ENCODE results near the gene GLOD5.

GLOD5 gene

DNA sequence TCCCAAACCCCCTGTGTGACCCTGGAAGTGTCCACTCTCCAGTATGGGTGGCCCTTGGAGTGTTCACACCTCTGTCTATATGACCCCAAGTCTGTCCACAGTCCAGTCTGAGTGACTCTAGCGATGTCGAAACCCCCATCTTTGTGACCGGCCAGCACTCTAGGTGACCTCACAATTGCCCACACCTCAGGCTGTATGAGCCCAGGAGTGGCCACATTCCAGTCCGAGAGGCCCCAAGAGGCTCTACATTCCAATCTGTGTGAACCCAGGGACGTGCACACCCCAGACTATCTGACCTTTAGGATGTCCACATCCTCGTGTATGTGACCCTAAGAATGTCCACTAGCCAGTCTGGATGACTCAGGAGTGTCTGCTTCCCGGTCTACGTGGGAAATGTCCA, 7.3 kb upstream of the GLOD5 start:
- no peak for DNase-seq

DNA sequence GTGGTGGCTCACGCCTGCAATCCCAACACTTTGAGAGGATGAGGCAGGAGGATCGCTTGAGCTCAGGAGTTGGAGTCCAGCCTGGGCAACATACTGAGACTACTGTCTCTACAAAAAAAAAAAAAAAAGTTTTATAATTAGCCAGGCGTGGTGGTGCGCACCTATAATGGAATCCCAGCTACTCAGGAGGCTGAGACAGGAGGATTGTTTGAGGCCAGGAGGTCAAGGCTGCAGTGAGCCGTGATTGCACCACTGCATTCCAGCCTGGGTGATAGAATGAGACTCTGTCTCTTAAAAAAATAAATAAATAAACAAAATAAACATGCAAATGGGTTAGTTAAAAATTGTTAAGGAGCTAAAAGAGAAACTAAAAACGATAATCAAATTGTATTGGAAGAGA, 7.7 kb downstream of the GLOD5 start:
- DNase-seq, result no peak

DNA sequence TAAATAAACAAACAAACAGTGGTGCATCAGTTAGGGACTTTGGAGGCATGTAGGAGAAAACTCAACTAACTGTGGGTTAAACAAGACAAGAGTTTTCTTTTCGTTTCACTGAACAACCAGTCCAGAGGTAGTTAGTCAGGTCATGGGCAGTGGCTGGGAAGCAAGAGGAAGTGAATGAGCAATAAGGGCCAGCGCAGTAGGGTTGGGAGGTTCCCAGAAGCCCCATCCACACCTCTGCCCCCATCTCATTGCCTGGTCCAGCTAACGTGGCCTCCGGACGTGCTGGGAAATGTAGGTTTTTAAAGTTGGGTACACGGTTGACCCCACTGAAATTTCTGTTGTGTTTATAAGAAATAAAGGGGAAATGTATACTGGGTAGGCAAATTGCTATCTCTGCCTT, 8.7 kb downstream of the GLOD5 start:
- DNase-seq, result no peak

DNA sequence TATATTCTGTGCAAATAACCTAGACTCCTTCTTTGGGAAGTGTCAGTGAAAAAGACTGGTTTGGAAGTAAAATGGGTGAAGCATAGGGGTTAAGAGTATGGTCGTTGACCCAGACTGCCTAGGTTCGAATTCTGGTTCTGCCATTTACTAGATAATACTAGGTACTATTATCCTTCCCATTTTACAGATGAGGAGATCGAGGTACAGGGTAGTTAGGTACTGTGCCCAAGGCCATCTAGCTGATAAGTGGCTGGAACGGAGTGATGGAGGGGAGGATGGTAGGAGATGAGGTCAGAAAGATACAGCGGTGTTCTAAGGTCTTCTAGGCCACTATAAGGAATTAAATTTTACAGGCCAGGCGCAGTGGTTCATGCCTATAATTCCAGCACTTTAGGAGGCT, 11.1 kb downstream of the GLOD5 start:
- DNase-seq, result no peak

DNA sequence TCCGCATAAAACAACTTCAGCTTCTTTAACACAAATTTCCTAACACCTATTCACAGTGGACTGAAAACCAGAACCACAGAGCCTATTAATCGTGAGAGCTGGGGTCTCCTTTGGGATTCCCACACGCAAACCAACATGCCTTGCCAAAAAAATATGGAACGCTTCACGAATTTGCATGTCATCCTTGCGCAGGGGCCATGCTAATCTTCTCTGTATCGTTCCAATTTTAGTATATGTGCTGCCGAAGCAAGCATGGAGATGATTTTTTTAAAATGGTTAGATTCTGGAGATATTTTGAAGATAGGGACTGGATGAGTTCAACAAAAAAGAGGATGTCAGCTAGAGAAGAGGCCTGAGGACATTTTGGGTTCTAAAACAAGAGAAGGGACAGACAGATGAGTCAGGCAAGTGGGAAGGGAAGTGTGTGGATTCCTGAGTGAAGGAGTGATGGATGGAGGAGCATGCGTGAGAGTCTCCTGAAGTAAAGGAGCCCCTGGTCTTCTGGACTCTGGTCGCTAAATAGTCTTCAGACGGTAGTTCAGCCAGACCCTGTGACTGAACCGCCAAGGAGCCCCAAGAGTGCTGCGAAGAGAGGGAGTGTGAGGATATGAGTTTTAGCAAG, 15.4 kb downstream of the GLOD5 start:
- DNase-seq, result no peak

DNA sequence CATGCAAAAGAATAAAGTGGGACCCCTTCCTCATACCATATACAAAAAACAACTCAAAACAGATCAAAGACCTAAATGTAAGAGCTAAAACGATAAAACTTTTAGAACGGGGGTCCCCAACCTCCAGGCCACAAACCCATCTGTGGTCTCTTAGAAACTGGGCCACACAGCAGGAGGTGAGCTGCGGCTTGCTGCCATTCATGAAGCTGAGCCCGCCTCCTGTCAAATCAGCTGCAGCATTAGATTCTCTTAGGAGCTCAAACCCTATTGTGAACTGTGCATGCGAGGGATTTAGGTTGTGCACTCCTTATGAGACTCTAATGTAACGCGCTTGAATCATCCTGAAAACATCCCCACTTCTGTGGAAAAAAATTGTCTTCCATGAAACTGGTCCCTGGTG, 17.9 kb downstream of the GLOD5 start:
- DNase-seq, result no peak

DNA sequence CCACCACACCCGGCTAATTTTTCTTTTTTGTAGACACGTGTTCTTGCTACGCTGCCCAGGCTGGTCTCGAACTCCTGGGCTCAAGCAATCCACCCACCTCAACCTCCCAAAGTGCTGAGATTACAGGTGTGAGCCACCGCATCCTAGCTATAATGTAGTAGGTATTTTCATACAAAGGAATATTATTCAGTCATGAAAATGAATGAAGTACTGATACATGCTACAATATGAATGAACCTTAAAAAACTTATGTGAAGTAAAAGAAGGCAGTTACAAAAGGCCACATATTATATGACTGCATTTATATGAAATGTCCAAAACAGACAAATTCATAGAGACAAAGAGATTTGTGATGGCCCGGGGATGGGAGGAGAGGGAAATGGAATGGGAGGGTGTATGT, 20.2 kb downstream of the GLOD5 start:
- DNase-seq, result no peak

DNA sequence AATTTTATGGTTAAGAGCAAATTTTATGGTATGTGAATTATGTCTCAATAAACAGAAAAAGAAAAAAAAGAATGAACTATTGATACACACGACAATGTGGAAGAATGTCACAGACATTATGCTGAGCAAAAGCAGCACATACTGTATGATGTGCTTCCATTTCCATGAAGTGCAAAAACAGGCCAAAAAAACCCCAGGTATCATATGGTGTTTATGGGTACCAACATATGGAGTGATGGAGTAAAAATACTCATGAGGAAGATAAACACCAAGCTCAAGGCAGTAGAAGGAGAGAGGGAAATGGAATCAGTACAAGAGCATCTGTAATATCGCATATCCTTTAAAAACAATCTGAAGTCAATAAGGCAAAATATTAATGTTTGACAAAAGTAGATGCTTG, 20.7 kb downstream of the GLOD5 start:
- no peak for DNase-seq

DNA sequence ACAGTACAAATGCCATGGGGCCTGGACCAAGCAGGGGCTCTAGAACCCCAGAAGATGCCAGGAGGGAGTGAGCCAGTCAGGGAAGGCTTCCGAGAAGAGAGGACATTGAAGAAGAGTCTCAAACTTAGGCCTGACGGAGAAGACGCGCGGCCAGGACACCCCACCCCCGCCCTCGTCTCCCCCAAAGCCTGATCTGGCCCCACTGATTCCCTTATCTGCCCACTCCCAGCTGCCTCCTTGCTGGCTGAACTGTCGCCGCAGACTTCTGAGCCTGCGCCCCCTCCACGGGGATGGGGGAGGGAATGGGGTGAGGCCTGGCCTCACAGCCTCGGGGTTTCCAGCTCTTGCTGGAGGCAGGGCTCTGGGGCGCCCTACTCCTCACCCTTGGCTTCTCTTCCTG, 21.2 kb downstream of the GLOD5 start:
- no peak for DNase-seq

DNA sequence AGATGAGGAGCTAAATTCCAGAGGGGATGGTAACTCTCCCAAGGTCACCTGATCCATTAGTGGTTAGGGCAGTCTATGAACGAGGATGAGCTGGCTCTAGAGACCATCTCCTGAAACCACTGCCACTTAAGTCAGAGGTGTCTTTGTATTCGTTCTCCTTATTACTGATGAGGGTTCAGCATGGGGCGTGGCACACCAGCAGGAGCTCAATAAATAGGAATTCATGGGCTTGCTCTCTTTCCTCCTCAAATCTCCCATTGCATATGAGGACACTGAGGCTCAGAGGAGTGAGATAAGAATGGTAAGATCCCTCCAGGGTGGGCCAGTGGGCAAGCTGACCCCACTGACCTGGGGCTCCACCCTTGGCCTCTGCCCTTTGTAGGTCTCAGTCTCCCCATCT, 23.2 kb downstream of the GLOD5 start:
- no peak for DNase-seq

DNA sequence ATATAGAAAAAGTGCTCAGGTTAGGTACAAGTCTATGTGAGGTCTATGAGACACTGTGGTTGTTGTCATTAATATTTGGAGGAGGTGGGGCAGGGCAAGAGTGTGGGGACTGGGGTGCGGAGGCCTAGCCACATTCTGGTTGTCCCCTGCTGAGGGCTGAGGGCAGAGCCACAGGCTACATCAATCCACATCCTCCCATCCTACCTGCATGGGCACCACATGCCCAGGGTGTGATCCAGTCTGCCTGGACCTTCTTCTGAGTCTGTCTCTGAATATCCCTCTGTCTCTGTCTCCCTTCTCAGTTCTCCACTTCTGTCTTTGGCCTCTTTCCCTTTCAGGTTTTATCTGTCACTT, 23.6 kb downstream of the GLOD5 start:
- no peak for DNase-seq

DNA sequence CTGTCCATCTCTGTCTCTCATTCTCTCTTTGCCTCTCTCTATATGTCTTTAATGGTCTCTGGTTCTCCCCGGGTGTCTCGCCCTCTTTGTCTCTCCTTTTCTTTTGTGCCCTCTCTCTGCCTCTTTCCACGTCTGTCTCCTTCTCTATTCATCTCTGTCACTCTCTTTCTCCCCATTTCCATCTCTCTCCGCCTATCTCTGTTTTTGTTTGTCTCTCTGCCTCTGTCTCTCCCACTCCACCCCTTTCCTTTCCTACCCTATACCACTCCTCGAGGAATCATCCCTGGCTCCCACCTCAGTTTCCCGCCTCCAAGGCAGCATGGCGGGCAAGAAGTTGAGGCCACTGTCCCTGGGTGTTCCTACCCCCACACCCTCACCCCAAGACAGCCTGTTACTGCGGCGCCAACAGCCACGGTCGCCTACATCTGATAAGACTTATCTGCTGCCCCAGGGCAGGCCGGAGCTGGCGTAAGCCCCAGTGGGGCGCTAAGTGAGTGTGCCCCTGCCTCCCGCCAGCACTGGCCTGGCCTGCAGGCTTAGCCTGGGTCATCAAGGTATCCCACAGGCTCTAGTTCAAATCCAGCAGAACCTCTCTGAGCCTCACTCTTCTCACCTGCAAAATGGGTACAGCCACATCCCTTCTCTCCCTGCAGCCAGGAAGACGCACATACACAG, 24.1 kb downstream of the GLOD5 start:
- DNase-seq, result no peak

DNA sequence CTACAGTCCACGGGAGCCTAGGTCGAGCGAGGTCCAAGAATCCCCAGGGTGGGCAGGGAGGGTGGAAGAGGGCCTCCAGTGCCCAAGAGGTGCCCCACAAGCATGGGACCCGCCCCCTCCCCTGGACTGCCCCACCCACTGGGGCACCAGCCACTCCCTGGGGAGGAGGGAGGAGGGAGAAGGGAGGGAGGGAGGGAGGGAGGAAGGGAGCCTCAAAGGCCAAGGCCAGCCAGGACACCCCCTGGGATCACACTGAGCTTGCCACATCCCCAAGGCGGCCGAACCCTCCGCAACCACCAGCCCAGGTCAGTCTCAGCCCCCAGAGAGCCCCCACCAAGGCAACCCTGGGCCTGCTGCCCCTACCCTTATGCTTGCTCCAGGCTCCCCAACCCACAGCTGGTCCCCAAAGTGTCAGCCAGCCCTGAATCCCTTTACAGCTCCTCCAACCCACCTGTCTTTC, 24.8 kb downstream of the GLOD5 start, which contains the start of gene GATA1:
TSS of gene GATA1 (plus strand) at position 250 of the 460 bp plus-strand sequence. CDS start 4,520 bp downstream, outside the sequence.
- DNase-seq, result no peak

DNA sequence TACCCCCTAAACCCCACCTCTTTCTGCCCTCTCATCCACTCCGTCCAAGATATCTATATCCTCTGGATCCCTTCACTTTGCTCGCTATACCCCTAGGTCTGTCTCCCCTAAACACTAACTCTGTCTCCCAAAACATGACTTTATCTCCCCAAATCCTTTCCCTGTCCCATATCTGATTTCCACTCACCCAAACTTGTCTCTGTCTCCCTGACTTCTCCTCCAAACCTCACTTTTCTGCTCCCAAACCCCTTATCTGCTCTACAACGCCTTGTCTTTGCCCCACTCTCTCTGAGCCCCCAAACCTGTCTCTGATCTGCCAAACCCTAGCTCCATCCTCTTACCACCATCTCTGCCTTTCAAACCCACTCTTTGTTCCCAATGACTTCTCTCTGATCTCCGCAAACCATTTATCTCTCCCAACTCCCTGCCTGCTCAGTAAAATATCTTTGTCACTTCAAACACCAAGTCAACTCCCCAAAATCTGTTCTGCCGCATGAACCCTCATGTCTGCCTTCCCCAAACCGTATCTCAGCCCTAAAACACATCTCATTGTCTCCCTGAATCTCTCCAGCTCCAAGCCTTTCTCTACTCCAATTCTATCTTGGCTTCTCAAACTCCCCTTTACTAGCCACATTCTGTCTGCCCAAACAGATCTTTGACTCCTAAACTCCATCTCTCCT, 25.4 kb downstream of the GLOD5 start:
- DNase-seq, result no peak

DNA sequence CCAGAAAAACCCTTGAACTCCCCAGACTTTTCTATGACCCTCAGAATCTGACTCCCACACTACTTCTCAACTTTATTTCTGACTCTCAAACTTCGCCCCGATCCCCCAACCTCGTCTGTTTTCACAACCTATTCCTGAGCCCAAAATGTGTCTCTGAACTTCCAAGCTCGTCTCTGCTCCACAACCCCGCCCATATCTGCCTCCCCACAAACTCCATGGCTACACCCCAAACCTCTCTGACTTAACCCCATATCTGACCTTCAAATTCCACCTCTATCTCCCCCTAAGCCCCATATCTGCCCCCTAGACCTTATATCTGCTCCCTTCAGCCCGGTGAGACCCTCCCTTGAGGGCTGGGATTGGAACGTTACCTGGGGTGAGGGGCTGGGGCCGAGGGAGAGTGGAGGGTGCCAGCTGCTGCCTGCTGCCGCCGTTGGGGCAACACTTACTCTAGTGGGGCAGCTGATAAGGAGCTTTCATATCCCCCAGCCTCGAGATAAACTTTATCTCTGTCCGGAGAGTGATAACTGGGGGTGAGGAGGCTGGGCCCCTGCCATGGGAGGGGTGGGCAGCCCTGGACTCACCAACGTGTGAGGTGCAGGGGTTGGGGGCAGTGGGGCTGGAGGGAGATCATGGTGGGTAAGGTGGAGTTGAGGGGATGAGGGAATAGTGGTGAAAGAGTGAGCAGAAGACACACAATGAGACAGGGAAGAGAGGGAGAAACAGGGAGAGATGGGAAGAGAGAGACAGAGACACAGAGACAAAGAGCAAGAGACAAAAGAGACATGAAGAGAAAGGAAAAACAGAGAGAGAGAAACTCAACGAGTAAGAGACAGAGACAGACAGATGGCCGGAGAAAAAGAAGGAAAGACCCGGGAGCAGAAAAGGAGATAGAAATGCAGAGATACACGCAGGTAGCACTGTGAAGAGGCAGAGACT, 26.2 kb downstream of the GLOD5 start:
- no peak for DNase-seq

DNA sequence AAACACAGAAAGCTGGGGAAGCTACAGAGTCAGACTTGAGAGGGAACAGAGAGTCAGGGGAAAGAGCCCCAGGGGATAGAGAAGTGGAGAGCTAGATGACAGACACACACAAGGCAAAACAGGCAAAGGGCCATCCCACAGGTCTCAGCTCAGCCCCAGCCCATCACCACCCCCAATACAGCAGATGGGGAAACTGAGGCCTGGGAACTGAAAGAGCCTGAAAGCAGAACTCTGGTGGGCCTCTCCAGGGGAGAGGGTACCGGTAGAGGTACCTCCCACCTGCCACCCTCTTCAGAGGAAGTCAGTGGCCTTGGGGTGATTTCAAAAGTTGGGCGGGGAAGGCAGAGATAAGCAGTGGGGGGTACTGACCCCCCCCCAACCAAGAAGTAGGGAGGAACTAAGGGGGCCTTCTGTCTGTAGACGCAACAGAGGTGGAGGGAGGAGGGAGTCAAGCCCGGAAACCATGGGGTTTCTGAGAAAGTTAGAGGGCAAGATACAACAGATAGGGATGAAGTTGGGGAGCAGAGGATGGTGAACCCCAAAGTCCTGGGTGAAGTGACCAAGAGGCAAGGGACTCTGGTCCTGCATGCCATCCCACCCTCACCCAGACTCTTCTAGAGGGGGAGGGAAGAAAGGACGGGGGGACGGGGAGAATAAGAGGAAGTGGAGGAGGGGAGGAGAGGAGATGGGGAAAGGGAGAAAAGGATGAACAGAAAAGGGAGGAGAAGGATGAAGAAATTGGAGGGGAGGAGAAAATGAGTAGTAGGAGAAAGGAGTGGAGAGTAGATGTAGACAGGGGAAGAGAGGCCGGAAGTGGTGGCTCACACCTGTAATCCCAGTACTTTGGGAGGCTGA, 28.0 kb downstream of the GLOD5 start:
- DNase-seq, result no peak

DNA sequence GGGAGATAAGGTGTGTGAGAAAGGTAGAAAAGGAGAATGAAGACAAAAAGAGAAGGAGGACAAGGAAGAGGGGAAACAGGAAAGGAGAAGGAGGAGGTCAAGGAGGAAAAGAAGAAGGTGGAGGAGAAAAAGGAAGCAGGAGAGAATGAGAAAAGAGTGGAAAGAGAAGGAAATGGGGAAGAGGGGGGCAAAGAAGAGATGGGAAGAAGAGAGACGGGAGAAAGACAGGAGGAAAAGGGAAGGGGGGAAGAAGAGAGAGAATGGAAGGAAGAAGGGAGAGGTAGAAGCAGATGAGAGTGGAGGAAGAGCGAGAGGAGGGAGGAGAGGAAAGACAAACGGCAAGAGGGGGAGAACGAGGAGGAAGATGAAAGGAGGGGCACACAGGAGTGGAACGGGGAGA, 28.9 kb downstream of the GLOD5 start:
- DNase-seq, result no peak

DNA sequence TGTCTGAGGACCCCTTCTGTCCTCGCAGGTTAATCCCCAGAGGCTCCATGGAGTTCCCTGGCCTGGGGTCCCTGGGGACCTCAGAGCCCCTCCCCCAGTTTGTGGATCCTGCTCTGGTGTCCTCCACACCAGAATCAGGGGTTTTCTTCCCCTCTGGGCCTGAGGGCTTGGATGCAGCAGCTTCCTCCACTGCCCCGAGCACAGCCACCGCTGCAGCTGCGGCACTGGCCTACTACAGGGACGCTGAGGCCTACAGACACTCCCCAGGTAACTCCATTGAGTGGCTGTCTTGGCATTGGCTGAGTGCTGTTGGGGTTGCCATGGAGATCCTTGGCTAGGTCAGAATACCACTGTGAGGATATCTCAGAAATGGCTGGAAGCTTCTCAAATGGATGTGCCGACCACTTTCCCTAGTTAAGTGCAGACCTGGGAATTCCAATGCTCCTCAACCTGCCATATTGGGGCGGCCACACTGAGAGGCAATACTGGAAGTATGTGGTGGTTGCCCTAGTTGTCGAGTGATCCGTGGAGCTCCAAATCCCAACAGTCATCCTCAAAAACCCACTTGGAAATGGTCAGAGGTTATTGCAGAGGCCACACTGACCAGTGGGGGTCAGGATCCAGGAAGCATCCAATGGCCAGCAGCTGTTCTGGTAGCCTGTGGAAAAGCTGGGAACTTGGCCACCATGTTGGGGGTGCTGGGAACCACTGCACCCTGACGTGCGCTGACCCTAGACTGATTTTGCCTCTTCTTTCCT, 29.7 kb downstream of the GLOD5 start:
- DNase-seq, result no peak

DNA sequence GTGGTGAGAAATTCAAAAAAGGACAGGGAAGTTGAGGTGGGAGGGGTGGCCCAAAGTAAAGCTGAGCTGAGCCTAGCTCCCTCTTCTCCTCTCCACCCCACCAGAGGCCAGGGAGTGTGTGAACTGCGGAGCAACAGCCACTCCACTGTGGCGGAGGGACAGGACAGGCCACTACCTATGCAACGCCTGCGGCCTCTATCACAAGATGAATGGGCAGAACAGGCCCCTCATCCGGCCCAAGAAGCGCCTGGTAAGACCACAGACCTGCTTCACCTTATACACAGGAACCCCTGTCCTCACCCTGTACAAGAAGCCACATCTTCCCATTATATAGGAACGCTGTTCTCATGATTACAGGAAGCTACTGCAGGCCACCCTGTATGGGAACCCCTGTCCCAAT, 30.7 kb downstream of the GLOD5 start:
- no peak for DNase-seq

DNA sequence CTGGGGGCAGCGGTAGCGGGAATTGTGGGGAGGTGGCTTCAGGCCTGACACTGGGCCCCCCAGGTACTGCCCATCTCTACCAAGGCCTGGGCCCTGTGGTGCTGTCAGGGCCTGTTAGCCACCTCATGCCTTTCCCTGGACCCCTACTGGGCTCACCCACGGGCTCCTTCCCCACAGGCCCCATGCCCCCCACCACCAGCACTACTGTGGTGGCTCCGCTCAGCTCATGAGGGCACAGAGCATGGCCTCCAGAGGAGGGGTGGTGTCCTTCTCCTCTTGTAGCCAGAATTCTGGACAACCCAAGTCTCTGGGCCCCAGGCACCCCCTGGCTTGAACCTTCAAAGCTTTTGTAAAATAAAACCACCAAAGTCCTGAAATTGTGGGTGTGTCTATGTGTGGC, 32.4 kb downstream of the GLOD5 start:
- DNase-seq, result no peak

DNA sequence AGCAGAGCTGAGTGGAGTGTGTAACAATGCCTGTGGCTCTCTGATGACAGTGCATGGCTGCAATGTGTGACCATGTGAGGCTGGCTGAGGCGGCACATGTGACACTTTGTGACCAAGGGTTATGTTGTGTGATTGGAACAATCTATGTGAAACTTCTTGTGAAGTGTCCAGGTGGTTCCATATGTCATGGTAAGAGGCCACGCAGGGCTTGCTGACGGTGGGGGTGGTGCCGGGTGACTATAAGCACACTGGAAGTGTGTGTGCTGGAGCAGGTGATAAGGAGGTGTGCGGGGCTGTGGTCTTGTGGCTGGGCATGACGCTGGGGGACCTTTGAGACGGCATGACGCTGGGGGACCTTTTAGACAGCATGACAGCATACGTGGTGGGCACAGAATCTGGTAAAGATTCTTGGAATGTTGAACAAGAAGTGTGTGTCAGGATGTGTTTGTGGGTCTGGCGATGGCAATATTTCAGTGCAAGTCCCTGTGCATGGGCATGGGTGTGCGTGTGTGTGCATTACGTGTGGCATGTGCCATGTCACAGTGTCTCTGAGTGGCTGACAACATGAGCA, 32.9 kb downstream of the GLOD5 start:
- DNase-seq, result no peak
